ENCODE measurements around the gene RFC2.
A peak's percentile ranks its signal among the peaks of the same experiment; 100 is the strongest.
"Not testable (repeated sequence)": the region's sequence is repeated elsewhere in the genome, so short reads cannot be mapped to it uniquely, and the experiment has no call there.

The RFC2 gene

GRCh38 chr7:74219416-74219815, 34.8 kb downstream of the RFC2 start:
- DNase-seq, result no peak

- DNase-seq, result no peak
These were observed 35.9 kb downstream of the RFC2 start for GRCh38 chr7:74218343-74218698.

GRCh38 chr7:74217455-74218342, 36.5 kb downstream of the RFC2 start:
- DNase-seq, result peak in 8 of 56 donors; percentile 10 to 36 (median 25)

GRCh38 chr7:74216361-74216761, 37.8 kb downstream of the RFC2 start:
- no peak for DNase-seq

- DNase-seq, result no peak
These were observed 38.3 kb downstream of the RFC2 start for GRCh38 chr7:74215921-74216320.

- DNase-seq, result no peak
These were observed 39.2 kb downstream of the RFC2 start for GRCh38 chr7:74214816-74215630.

- no peak for DNase-seq
These were observed 41.5 kb downstream of the RFC2 start for GRCh38 chr7:74212661-74213060.

GRCh38 chr7:74208241-74208640, 46.0 kb downstream of the RFC2 start:
- DNase-seq, result not testable (repeated sequence)

GRCh38 chr7:74207586-74207985, 46.6 kb downstream of the RFC2 start:
- DNase-seq, result no peak

GRCh38 chr7:74206589-74207120, 47.5 kb downstream of the RFC2 start:
- peak in 52 of 56 donors; percentile 23 to 91 (median 69) for DNase-seq

- DNase-seq, result not testable (repeated sequence)
These were observed 48.1 kb downstream of the RFC2 start for GRCh38 chr7:74206052-74206451.

- no peak for DNase-seq
These were observed 50.1 kb downstream of the RFC2 start for GRCh38 chr7:74203956-74204618.

GRCh38 chr7:74202841-74203556, 51.2 kb downstream of the RFC2 start:
- peak in 1 of 56 donors; percentile 10 for DNase-seq

GRCh38 chr7:74199551-74200355, 54.4 kb downstream of the RFC2 start:
- no peak for DNase-seq

GRCh38 chr7:74197449-74198124, 56.6 kb downstream of the RFC2 start:
- no peak for DNase-seq

GRCh38 chr7:74195968-74196654, 58.1 kb downstream of the RFC2 start:
- DNase-seq, result peak in 34 of 56 donors; percentile 4 to 64 (median 30)

GRCh38 chr7:74195139-74195860, 58.9 kb downstream of the RFC2 start:
- DNase-seq, result peak in 14 of 56 donors; percentile 4 to 64 (median 17)

GRCh38 chr7:74194686-74195085, 59.5 kb downstream of the RFC2 start:
- no peak for DNase-seq
